ENCODE results near the gene RGS18.
"Not testable (repeated sequence)": the region's sequence is repeated elsewhere in the genome, so short reads cannot be mapped to it uniquely, and the experiment has no call there.

Gene RGS18

DNA sequence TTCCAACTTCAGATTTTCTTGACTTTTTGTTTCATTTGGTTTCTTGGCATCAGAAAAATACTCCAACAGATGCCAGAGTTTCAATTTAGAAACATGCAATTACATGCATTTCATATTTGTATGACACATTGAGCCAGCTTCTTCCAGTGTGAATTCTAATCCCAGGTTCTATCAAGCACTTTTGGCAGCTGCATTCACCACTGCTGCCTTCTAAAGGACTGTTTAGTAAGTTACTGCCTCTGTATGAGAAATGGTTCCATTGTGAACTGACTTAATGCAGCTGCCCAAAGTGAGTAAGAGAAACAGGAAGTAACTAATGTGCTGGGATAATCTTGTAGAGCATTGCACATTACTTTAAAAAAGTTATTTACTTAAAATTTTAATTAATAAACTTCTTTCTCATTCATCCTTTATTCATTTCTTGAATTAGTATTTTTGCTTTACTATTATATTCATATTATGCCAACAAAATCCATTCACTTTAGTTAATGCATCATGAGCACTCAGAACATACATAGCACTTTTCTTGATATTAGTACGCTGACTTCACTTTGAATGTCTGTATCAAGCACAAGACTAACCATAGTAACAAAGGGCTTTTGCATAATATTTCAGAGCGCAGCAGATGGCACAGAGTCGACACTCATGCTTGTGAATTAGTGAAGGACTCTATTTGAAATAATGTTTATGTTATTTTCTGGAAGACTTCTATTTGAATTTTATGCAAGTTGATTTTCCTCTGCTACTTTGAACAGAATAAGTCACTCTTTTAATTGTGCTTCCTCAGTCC, 9.8 kb downstream of the RGS18 start:
- no peak for DNase-seq

DNA sequence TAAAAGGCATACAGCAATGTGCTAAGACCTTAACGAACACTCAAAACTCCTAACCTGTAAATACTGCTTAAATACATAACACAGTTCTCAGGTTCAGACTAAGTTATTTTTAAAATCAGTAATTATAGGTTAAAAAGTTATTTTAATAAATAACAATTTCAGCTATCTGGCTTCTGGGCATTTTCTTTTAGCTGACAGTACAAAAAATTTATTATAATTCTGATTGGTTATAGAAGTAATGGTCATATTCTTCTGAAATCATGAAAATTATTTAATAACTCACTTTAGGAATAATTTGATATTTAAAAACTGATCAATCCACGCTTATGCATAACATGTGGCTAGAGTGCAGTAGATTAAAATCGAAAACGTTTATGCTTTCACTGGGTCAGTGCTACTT, 10.7 kb downstream of the RGS18 start:
- no peak for DNase-seq

- DNase-seq = no peak
Measured at GRCh38 chr1:192170196-192170984, 12.1 kb downstream of the RGS18 start.

DNA sequence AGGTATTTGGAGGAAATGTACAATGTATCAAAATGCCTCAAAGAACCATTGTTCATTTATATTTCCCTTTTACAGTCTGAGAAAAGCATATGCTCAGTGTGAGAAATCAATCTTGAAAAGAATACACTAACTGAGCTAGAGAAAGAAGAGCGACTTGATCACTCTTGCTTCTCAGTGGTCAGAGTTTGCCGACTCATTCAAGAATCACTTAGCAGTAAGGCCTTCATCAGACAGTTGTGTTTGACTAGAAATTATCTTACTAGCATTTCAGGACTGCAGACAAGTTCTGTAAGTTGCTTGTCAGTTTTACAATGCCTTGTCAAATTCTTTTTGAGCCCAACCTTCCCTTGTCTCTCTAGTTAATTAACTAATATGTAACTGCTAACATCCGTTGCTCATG, 12.9 kb downstream of the RGS18 start:
- DNase-seq = no peak

DNA sequence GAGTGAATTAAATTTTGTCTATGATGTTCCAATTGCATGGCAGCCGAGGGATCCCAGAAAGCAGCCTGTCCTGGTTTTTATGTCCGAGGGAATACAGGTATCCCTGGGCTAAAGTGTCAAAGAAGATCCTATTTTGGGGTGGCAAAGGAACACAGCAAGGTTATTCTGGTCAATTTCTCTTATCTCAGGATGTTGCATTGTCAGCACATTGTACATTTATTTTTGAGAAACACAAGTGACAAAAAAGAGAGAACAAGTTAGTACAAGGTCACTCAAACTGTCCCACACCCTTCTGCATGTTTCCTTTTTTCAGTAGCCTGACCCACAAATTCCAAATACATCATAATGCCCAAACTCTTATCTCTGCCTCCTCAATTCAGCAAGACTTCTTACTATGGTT, 17.7 kb downstream of the RGS18 start:
- DNase-seq = no peak

GRCh38 chr1:192183788-192184187, 25.5 kb downstream of the RGS18 start:
- no peak for DNase-seq

- no peak for DNase-seq
Measured at GRCh38 chr1:192186197-192186596, 27.9 kb downstream of the RGS18 start.

GRCh38 chr1:192190066-192190465, 31.8 kb downstream of the RGS18 start:
- DNase-seq = no peak

DNA sequence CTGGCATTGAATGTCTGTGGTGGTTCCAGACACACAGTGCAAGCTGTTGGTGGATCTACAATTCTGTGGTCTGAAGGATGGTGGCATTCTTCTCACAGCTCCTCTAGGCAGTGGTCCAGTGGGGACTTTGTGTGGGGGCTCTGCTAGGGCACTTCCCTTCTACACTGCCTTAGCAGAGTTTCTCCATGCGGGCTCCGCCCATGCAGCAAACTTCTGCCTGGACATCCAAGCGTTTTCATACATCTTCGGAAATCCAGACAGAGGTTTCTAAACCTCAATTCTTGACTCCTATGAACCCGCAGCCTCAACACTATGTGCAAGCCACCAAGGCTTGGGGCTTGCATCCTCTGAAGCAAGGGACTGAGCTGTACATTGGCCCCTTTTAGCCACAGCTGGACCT, 43.0 kb downstream of the RGS18 start:
- DNase-seq = no peak

- no peak for DNase-seq
Measured at GRCh38 chr1:192224396-192224795, 66.1 kb downstream of the RGS18 start.

DNA sequence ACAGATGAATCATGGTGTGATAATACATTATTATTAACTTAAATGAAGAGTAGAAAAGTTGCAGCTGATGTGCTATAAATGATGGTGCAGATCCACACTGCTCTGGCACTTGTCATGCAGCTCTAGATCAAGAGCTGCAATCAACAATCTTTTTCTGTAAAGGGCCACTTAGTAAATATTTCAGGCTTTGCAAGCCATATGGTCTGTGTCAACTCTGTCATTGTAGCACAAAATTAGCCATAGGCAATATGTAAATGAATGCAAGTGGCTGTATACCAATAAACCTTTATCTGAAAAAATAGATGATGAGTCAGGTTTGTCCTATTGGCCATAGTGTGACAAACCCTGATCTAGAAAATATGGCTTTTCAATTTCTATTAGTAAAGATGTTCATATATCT, 66.6 kb downstream of the RGS18 start:
- DNase-seq = no peak

DNA sequence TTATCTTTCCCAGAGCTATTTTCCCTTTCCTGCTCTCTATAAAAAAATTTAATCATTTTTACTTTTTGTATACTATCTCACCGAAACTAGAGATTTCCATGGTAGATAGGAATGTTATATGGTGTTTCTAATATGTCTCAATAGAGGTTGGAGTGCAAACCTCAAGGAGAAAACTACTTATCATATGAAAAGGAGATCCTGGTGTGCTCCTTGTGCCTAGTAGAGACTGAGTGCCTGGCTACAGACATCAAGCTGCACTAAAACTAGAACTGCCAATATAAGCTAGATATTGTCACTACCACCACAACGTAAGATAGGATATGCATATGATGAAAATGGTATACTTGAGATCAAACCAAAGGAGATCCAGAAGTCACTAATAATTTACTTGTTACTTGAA, 67.0 kb downstream of the RGS18 start:
- DNase-seq = no peak

DNA sequence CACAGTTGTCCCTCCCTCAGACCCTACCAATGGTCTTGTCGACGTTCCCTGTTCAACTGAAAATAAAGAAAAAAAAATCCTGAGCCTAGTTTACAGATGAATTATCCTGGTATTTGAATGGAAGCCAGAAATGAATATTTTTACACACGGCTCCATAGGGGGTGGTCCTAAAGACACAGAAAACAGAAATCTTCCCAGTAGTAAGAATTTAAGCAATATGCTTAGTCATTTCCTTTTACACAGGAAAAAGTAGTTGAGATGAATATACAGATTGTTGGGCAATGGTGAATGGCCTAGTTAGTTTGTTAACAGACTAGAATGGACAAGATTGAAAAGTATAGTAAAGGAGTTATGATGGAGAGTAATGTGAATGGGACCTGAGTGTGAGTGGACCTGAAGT, 67.4 kb downstream of the RGS18 start:
- DNase-seq = no peak

- DNase-seq = no peak
Measured at GRCh38 chr1:192227330-192227729, 69.1 kb downstream of the RGS18 start.

- not testable (repeated sequence) for DNase-seq
Measured at GRCh38 chr1:192227980-192228379, 69.7 kb downstream of the RGS18 start.

GRCh38 chr1:192232817-192233417, 74.7 kb downstream of the RGS18 start:
- DNase-seq = no peak

DNA sequence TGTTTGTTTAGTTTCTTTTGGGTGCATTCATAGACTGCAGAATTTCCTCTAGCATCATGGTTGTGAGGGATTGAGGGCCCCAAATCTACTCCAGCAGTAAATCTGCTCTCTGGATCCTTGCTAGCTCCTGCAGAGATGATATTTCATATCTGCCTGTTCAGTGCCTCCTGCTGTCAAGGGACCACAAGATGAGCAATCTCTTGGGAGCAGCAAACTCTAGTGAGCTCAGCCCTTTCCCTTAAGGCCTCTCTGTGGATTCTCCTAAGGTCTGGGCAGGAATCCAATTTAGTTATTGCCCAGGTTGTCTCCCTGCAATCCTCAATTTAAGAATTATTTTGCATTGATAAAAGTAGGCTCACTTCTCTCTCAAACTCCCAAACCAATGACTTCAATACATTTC, 76.9 kb downstream of the RGS18 start:
- DNase-seq = no peak
